Measurements from ENCODE around the gene MNAT1.

DNA sequence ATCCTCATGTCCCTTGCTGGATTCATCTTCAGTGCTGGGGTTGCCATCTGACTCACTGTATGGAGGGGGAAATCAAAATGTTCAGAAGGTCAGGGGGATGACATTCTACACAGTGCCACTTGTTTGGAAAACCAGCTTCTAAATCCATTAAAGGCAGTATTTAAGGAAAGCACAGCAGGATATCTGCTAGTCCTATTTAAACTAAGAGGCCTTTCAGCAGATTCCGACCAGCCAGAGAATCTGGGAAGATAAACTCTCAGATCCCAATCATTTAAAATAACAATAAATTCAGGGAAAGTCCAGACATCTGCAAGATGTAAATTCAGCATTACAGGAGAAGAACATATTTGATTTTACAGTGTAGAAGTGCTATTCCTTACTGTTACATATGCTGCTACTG, 14.2 kb upstream of the MNAT1 start:
- TF ChIP-seq POLR2A (IDR thresholded peaks at IDR 0.05; ENCODE audit: low read depth, low read length) (no peak), PAX5 (IDR thresholded peaks at IDR 0.05; ENCODE audit: insufficient read depth, low read length, severe bottlenecking) (no peak)

All from GM12891 (cell line).